Mesothelial cell of epicardium (in vitro differentiated cells): Measurements from ENCODE around the gene ELL2. TPM values are rescaled to one million over a fixed set of nuclear protein-coding genes. Genes with fewer than 3 reads are reported as not detected.
A peak's percentile ranks its signal among the peaks of the same experiment; 100 is the strongest.

ENCODE experiments used
- DNase-seq, 2 experiments: peaks; one replicate each; pipeline ENCODE4 v3.0.0; 2021; ENCODE audit warnings: low spot score in 2 of 2; ENCODE audit not compliant: unreplicated experiment in 2 of 2
- H3K27ac Mint-ChIP-seq: 2 replicates; pipeline ENCODE4 v1.8.0; 2021; ENCODE audit warnings: mixed read lengths
- H3K27me3 Mint-ChIP-seq: 2 replicates; pipeline ENCODE4 v1.8.0; 2021; ENCODE audit warnings: low read depth, mixed read lengths
- H3K36me3 Mint-ChIP-seq: 2 replicates; pipeline ENCODE4 v1.8.0; 2021; ENCODE audit warnings: mixed read lengths
- H3K4me1 Mint-ChIP-seq: 2 replicates; pipeline ENCODE4 v1.8.0; 2021; ENCODE audit warnings: mixed read lengths
- H3K4me3 Mint-ChIP-seq: 2 replicates; pipeline ENCODE4 v1.8.0; 2021; ENCODE audit warnings: mild to moderate bottlenecking, moderate library complexity, mixed read lengths
- H3K9me3 Mint-ChIP-seq: 2 replicates; pipeline ENCODE4 v1.8.0; 2021; ENCODE audit warnings: mixed read lengths
- total RNA-seq: library from RNA; stranded (reverse); gene quantifications from 3 replicates; pipeline ENCODE4 v1.2.1, GENCODE V29; 2021
- TF ChIP-seq, protein P1 (sequence below): fragments of 200-600 bp; sonication (generic); IDR thresholded peaks from one replicate; pipeline ENCODE4 v1.5.0; 2021; ENCODE audit warnings: antibody characterized with exemption; ENCODE audit not compliant: unreplicated experiment

The ELL2 gene
- total RNA-seq, 1 donor from 2014 or later = 11.7 TPM

DNA sequence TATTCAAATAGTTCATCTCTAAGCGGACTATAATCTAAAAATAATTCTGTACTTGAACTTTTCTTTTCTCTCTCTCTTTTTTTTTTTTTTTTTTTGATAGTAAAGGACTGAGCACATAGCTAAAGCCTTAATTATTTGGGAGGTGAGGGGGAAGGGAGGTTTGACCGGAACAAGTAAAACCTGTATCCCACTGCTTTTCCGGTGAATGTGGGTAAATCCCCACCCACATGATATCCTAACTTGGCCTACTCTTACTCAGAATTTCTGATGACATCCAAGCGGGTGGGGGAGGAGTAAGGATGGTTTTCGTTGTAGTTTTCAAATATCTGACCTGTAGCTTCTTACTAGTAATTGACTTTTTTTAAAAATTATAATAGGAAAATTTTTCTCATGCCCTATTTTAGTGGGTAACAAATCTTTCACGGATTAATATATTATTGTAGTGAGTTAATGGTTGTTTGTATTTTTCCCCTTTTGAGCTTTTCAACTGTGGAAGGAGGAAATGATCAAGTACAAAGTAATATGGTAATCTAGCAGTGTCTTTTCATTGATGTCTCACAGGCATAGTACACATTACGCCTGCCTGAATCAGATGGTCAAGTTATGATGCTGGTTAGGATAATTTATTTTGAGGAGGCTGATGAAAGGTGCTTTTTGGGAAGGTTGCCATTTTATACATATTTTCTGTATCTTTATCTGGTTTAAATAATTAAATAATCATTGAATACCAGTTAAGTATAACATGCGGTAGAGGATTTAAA is 2.2 kb upstream of the ELL2 start:
- Mint-ChIP-seq H3K36me3 (no peaks in the 10 kb centered on the region), H3K4me1 (peaks cover 30% of the 10 kb centered on the region), H3K27me3 (peaks cover 15% of the 10 kb centered on the region), H3K4me3 (no peak overlapping the region), H3K27ac (no peak overlapping the region), H3K9me3 (no peaks in the 10 kb centered on the region)
- no peak for DNase-seq
- TF ChIP-seq, protein P1, sequence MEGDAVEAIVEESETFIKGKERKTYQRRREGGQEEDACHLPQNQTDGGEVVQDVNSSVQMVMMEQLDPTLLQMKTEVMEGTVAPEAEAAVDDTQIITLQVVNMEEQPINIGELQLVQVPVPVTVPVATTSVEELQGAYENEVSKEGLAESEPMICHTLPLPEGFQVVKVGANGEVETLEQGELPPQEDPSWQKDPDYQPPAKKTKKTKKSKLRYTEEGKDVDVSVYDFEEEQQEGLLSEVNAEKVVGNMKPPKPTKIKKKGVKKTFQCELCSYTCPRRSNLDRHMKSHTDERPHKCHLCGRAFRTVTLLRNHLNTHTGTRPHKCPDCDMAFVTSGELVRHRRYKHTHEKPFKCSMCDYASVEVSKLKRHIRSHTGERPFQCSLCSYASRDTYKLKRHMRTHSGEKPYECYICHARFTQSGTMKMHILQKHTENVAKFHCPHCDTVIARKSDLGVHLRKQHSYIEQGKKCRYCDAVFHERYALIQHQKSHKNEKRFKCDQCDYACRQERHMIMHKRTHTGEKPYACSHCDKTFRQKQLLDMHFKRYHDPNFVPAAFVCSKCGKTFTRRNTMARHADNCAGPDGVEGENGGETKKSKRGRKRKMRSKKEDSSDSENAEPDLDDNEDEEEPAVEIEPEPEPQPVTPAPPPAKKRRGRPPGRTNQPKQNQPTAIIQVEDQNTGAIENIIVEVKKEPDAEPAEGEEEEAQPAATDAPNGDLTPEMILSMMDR = no peak

DNA sequence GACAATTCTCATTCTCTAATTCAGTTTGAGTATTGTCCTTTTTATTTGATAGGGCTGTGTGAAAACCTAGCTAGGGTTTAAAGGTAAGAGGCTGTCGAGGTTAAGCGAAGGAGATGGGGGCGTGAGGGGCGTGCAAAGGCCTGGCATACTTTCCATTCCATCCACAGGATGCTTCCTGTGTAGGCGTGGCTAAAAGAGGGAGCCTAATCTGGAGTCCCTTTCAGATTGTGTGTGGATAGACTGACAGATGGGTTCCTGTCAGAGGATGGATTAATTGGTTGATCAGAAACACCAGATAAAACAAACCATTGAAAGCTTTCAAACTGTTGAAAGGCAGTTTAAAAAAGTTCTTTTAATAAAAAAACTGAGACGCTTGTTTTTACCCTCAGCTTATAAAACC is 1.1 kb upstream of the ELL2 start:
- Mint-ChIP-seq H3K4me3 (peak overlapping the region; percentile 82), H3K27me3 (peaks cover 15% of the 10 kb centered on the region), H3K4me1 (peaks cover 30% of the 10 kb centered on the region), H3K36me3 (no peaks in the 10 kb centered on the region), H3K9me3 (no peaks in the 10 kb centered on the region), H3K27ac (peak overlapping the region; percentile 95)
- DNase-seq = no peak
- TF ChIP-seq, protein P1 = no peak

DNA sequence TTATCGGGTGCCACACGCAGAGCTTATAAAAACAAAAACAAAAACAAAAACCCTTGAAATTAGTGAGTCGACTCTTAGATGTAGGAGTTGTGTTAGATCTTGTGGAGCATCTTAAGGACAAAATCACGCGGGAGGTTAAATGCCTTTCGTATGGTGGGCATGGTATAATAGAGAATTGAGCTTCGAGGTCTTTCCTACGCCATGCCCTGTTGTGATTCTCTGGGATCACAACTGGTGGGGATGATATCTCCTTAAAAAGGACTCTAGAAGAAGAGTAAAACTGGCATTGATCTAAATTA is 773 bp upstream of the ELL2 start:
- Mint-ChIP-seq H3K4me1 (peaks cover 30% of the 10 kb centered on the region), H3K27ac (peak overlapping the region; percentile 95), H3K9me3 (no peaks in the 10 kb centered on the region)

DNA sequence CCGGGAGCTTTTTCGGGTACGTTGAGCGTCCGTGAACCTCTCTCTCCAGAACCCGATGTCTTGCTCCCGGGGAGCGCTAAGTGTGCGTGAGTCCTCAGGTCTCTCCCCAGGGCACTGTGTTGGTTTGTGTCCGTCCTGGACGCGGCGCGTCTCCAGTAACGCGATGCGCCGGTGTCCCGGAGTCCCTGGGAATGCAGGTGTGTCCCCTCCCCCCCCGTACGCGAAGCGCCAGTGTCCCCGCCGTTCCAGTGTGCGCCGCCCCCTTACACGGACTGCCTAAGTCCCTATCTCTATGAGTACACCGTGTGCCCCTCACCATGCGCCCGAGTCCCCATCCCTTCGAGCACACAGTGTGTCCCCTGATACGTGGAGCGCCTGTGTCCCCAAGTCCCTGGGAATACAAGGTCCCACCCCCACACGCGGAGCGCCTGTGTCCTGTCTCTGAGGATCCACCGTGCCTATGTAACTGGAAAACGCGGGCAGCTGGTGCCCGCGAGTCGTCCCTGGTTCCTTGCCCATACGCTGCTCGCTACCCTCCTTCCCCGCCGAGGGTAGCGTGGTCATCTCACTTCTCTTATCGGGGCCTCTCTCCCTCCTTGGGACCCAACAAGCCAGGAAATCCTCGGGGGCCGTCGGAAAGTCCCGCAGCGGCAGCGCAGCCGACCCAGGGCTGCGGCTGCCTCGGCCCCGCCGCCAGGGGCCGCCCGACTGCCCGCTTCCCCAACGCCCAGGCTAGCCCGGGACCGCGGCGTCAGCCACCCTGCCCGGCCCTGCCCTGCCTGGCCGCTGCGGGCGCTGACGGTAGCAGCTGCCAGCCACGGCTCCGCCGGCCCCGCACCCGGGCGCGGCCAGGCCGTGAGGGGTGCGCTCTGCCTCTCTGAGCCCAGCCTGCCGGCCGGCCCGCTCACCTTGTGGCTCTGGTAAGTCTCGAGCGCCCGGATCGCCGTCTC is 709 bp downstream of the ELL2 start:
- peak; percentile 57 to 81 for DNase-seq
- TF ChIP-seq, protein P1 = peak; percentile 68
- Mint-ChIP-seq H3K9me3 (no peaks in the 10 kb centered on the region), H3K27me3 (peaks cover 15% of the 10 kb centered on the region), H3K4me3 (peak overlapping the region; percentile 89), H3K27ac (peak overlapping the region; percentile 89), H3K36me3 (no peaks in the 10 kb centered on the region), H3K4me1 (peaks cover 31% of the 10 kb centered on the region)

More for the DNA sequence above, 773 bp upstream of the ELL2 start:
- H3K36me3 Mint-ChIP-seq = no peaks in the 10 kb centered on the region
- H3K27me3 Mint-ChIP-seq = peaks cover 15% of the 10 kb centered on the region
- H3K4me3 Mint-ChIP-seq = peak overlapping the region; percentile 82
- no peak for DNase-seq
- TF ChIP-seq, protein P1 = no peak

DNA sequence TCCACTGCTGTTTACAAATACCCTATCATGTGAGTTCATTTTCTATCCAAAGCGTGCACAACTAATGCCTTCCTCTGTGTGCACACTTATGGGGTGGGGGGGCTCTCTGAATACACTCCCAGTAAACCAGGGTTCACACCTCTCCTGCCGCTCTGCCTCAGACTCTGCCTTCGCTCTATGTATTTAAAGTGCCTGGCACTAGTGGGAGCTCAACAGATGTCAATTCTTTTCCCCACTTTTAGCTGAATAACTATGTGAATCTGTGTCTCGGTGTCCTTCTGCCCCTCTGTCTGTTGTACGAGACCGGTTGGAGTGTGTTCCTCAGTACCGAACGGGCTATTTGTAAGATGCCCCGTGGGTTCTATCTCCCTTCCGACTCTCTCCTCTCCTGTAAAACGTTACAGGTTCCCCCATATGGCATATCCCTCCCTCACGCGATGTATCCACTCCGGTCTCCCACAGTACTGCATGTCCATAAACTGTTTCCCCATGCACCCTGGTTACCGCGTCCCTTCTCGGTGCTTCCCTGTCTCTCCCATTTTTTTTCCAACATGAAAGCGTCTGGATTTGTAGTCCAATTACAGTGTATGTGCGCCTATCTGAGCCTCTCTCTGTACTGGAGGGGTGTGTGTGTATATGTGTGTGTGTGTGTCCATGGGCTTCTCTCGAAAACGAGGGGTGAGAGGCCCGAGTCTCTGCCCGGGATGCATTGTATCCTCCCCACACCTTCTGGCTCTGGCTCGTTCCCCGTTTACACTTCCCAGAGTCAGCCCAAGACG is 1.6 kb downstream of the ELL2 start:
- Mint-ChIP-seq H3K36me3 (no peaks in the 10 kb centered on the region), H3K27ac (peak overlapping the region; percentile 89), H3K27me3 (peaks cover 15% of the 10 kb centered on the region), H3K4me1 (peaks cover 38% of the 10 kb centered on the region), H3K4me3 (peak overlapping the region; percentile 89), H3K9me3 (no peaks in the 10 kb centered on the region)
- TF ChIP-seq, protein P1 = no peak
- DNase-seq = peak in 1 of 2 experiments; percentile 42
